Measurements from ENCODE around the gene ZC3H6.

The ZC3H6 gene

GRCh38 chr2:112257575-112257974, 17.8 kb upstream of the ZC3H6 start:
- TF ChIP-seq CTCF (IDR thresholded peaks at IDR 0.05; ENCODE audit: extremely low read depth, insufficient read depth, missing control alignments), result no peak
- DNase-seq (ENCODE audit: low spot score), result no peak
- in situ Hi-C loops (cut with MboI; ENCODE audit: low pct_unique_long_range_greater_than_20kb, low sequenced_read_pairs, unreplicated experiment), result loop anchor here (25.0 kb wide), 2 partner anchors 330 to 370 kb away; partner anchors contain the start of genes ANAPC1, CHCHD5 and MERTK

GRCh38 chr2:112259509-112260294, 15.7 kb upstream of the ZC3H6 start:
- in situ Hi-C loops (cut with MboI; ENCODE audit: low pct_unique_long_range_greater_than_20kb, low sequenced_read_pairs, unreplicated experiment), result loop anchor here (25.0 kb wide), 2 partner anchors 328 to 372 kb away; partner anchors contain the start of genes ANAPC1, CHCHD5 and MERTK
- DNase-seq (ENCODE audit: low spot score), result peak; percentile 65
- TF ChIP-seq CTCF (IDR thresholded peaks at IDR 0.05; ENCODE audit: extremely low read depth, insufficient read depth, missing control alignments), result peak; percentile 93

- no peak for DNase-seq (ENCODE audit: low spot score)
- no peak for TF ChIP-seq CTCF (IDR thresholded peaks at IDR 0.05; ENCODE audit: extremely low read depth, insufficient read depth, missing control alignments)
- in situ Hi-C loops (cut with MboI; ENCODE audit: low pct_unique_long_range_greater_than_20kb, low sequenced_read_pairs, unreplicated experiment), result loop anchor here (25.0 kb wide), 2 partner anchors 327 to 373 kb away; partner anchors contain the start of genes ANAPC1, CHCHD5 and MERTK
Measured at GRCh38 chr2:112260295-112260625, 15.1 kb upstream of the ZC3H6 start.

- no peak for DNase-seq (ENCODE audit: low spot score)
- in situ Hi-C loops (cut with MboI; ENCODE audit: low pct_unique_long_range_greater_than_20kb, low sequenced_read_pairs, unreplicated experiment), result loop anchor here (25.0 kb wide), 2 partner anchors 324 to 376 kb away; partner anchors contain the start of genes ANAPC1, CHCHD5 and MERTK
- TF ChIP-seq CTCF (IDR thresholded peaks at IDR 0.05; ENCODE audit: extremely low read depth, insufficient read depth, missing control alignments), result no peak
Measured at GRCh38 chr2:112262876-112263275, 12.5 kb upstream of the ZC3H6 start.

- DNase-seq (ENCODE audit: low spot score), result no peak
- no peak for TF ChIP-seq CTCF (IDR thresholded peaks at IDR 0.05; ENCODE audit: extremely low read depth, insufficient read depth, missing control alignments)
- in situ Hi-C loops (cut with MboI; ENCODE audit: low pct_unique_long_range_greater_than_20kb, low sequenced_read_pairs, unreplicated experiment), result loop anchor here (25.0 kb wide), 2 partner anchors 319 to 381 kb away; partner anchors contain the start of genes ANAPC1, CHCHD5 and MERTK
Measured at GRCh38 chr2:112268547-112268946, 6.8 kb upstream of the ZC3H6 start.

- in situ Hi-C loops (cut with MboI; ENCODE audit: low pct_unique_long_range_greater_than_20kb, low sequenced_read_pairs, unreplicated experiment), result loop anchor here (25.0 kb wide), 2 partner anchors 315 to 385 kb away; partner anchors contain the start of genes ANAPC1, CHCHD5 and MERTK
- no peak for TF ChIP-seq CTCF (IDR thresholded peaks at IDR 0.05; ENCODE audit: extremely low read depth, insufficient read depth, missing control alignments)
- no peak for DNase-seq (ENCODE audit: low spot score)
Measured at GRCh38 chr2:112272669-112273068, 2.7 kb upstream of the ZC3H6 start.

All from GM13977 (cell line).